ENCODE measurements around the gene TUT7. TPM values are rescaled to one million over a fixed set of nuclear protein-coding genes. Genes with fewer than 3 reads are reported as not detected.

Gene TUT7
- total and polyA plus RNA-seq, 4 donors = 15.5 to 47.7 (median 26.2) TPM

- peak in 2 of 3 donors; percentile 61 to 88 for DNase-seq
- WGBS, 2 donors = 12 to 14% methylated on average over 21 to 24 of the region's 24 CpGs
- peaks cover 6 to 15% (median 10%) of the 10 kb centered on the region in 5 donors for H3K4me1 ChIP-seq (ENCODE audit: control insufficient read depth in 5 of 5, insufficient read depth in 5 of 5, low read length in 5 of 5)
- peak overlapping the region; percentile 83 to 96 for H3K27ac ChIP-seq (ENCODE audit: low read depth in 1 of 2, low read length in 1 of 2)
- H3K4me3 ChIP-seq = peak overlapping the region; percentile 62
- H3K9ac ChIP-seq (ENCODE audit: insufficient read depth in 1 of 2, low read length in 2 of 2) = peak overlapping the region; percentile 51 to 82
- H3K27me3 ChIP-seq (ENCODE audit: control insufficient read depth in 3 of 3, insufficient read depth in 3 of 3, low read length in 2 of 3) = no peaks in the 10 kb centered on the region
- TF ChIP-seq, protein P1, sequence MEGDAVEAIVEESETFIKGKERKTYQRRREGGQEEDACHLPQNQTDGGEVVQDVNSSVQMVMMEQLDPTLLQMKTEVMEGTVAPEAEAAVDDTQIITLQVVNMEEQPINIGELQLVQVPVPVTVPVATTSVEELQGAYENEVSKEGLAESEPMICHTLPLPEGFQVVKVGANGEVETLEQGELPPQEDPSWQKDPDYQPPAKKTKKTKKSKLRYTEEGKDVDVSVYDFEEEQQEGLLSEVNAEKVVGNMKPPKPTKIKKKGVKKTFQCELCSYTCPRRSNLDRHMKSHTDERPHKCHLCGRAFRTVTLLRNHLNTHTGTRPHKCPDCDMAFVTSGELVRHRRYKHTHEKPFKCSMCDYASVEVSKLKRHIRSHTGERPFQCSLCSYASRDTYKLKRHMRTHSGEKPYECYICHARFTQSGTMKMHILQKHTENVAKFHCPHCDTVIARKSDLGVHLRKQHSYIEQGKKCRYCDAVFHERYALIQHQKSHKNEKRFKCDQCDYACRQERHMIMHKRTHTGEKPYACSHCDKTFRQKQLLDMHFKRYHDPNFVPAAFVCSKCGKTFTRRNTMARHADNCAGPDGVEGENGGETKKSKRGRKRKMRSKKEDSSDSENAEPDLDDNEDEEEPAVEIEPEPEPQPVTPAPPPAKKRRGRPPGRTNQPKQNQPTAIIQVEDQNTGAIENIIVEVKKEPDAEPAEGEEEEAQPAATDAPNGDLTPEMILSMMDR (IDR thresholded peaks at IDR 0.05; ENCODE audit: control extremely low read depth, extremely low read depth) = no peak
- H3K9me3 ChIP-seq (ENCODE audit: control insufficient read depth in 4 of 4, insufficient read depth in 3 of 4, low read length in 3 of 4) = no peaks in the 10 kb centered on the region
- no peak for ATAC-seq (ENCODE audit: insufficient read depth, low FRiP score)
- H3K36me3 ChIP-seq (ENCODE audit: control insufficient read depth in 4 of 4, insufficient read depth in 4 of 4, low read length in 4 of 4) = peaks cover 0 to 14% (median 6%) of the 10 kb centered on the region in 4 donors
Observed at GRCh38 chr9:86354818-86355309, 654 bp upstream of the TUT7 start.

GRCh38 chr9:86353655-86354010 is 577 bp downstream of the TUT7 start:
- WGBS, 2 donors = 0 to 1% methylated on average over 14 of the region's 14 CpGs
- TF ChIP-seq, protein P1 (IDR thresholded peaks at IDR 0.05; ENCODE audit: control extremely low read depth, extremely low read depth) = no peak
- peak overlapping the region; percentile 95 for H3K4me3 ChIP-seq
- ATAC-seq (ENCODE audit: insufficient read depth, low FRiP score) (no peak), DNase-seq (peak; percentile 23 to 59 (median 58))
- peaks cover 0 to 14% (median 6%) of the 10 kb centered on the region in 4 donors for H3K36me3 ChIP-seq (ENCODE audit: control insufficient read depth in 4 of 4, insufficient read depth in 4 of 4, low read length in 4 of 4)
- no peaks in the 10 kb centered on the region for H3K27me3 ChIP-seq (ENCODE audit: control insufficient read depth in 3 of 3, insufficient read depth in 3 of 3, low read length in 2 of 3)
- peak overlapping the region; percentile 94 to 97 for H3K27ac ChIP-seq (ENCODE audit: low read depth in 1 of 2, low read length in 1 of 2)
- H3K4me1 ChIP-seq (ENCODE audit: control insufficient read depth in 5 of 5, insufficient read depth in 5 of 5, low read length in 5 of 5) = peaks cover 6 to 22% (median 10%) of the 10 kb centered on the region in 5 donors
- no peaks in the 10 kb centered on the region for H3K9me3 ChIP-seq (ENCODE audit: control insufficient read depth in 4 of 4, insufficient read depth in 3 of 4, low read length in 3 of 4)
- H3K9ac ChIP-seq (ENCODE audit: insufficient read depth in 1 of 2, low read length in 2 of 2) = peak overlapping the region; percentile 52 to 97

- no peak for ATAC-seq (ENCODE audit: insufficient read depth, low FRiP score)
- H3K27ac ChIP-seq (ENCODE audit: low read depth in 1 of 2, low read length in 1 of 2) = no peak overlapping the region
- H3K27me3 ChIP-seq (ENCODE audit: control insufficient read depth in 3 of 3, insufficient read depth in 3 of 3, low read length in 2 of 3) = no peaks in the 10 kb centered on the region
- peaks cover 4 to 22% (median 10%) of the 10 kb centered on the region in 5 donors for H3K4me1 ChIP-seq (ENCODE audit: control insufficient read depth in 5 of 5, insufficient read depth in 5 of 5, low read length in 5 of 5)
- peak overlapping the region in 1 of 2 donors; percentile 97 for H3K9ac ChIP-seq (ENCODE audit: insufficient read depth in 1 of 2, low read length in 2 of 2)
- peak in 2 of 3 donors; percentile 12 to 15 for DNase-seq
- H3K9me3 ChIP-seq (ENCODE audit: control insufficient read depth in 4 of 4, insufficient read depth in 3 of 4, low read length in 3 of 4) = no peaks in the 10 kb centered on the region
- H3K4me3 ChIP-seq = no peak overlapping the region
- WGBS, 2 donors = 52% methylated on average over 5 of the region's 5 CpGs
- TF ChIP-seq, protein P1 (IDR thresholded peaks at IDR 0.05; ENCODE audit: control extremely low read depth, extremely low read depth) = no peak
- peaks cover 0 to 16% (median 8%) of the 10 kb centered on the region in 4 donors for H3K36me3 ChIP-seq (ENCODE audit: control insufficient read depth in 4 of 4, insufficient read depth in 4 of 4, low read length in 4 of 4)
Observed at GRCh38 chr9:86352440-86353077, 1.7 kb downstream of the TUT7 start.

Data from lung (tissue), 12 donors.